Uterus (tissue), 4 donors: Measurements from ENCODE around the gene LCE1A. TPM values are rescaled to one million over a fixed set of nuclear protein-coding genes. Genes with fewer than 3 reads are reported as not detected.

Source experiments
- DNase-seq, 2 donors: peaks; one replicate each; pipeline ENCODE4 v3.0.0-alpha.2; 2019 to 2020
- H3K27ac ChIP-seq, 2 donors: fragments of 200-600 bp; sonication (generic); 1 replicate in 1 of 2; 2 replicates in 1 of 2; pipeline ENCODE4 v1.5.1; 2016 to 2018
- H3K27me3 ChIP-seq, 2 donors: fragments of 200-600 bp; sonication (generic); one replicate each; pipeline ENCODE4 v1.5.1; 2018 to 2019; ENCODE audit warnings: control low read depth in 1 of 2
- H3K36me3 ChIP-seq, 2 donors: fragments of 200-600 bp; sonication (generic); one replicate each; pipeline ENCODE4 v1.5.1; 2019; ENCODE audit warnings: control low read depth in 1 of 2
- H3K4me1 ChIP-seq, 2 donors: fragments of 200-600 bp; sonication (generic); one replicate each; pipeline ENCODE4 v1.5.1; 2018 to 2019; ENCODE audit warnings: control low read depth in 1 of 2
- H3K4me3 ChIP-seq, 2 donors: fragments of 200-600 bp; sonication (generic); 1 replicate in 1 of 2; 2 replicates in 1 of 2; pipeline ENCODE4 v1.5.1; 2018 to 2019; ENCODE audit warnings: mild to moderate bottlenecking in 1 of 2
- H3K9me3 ChIP-seq, 2 donors: fragments of 200-600 bp; sonication (generic); one replicate each; pipeline ENCODE4 v1.5.1; 2019; ENCODE audit warnings: control low read depth in 1 of 2
- POLR2A ChIP-seq, 2 donors: fragments of 450-650 bp; IDR thresholded peaks; one replicate each; pipeline ENCODE4 v1.6.1; 2016; ENCODE audit warnings: antibody characterized with exemption in 2 of 2, mild to moderate bottlenecking in 1 of 2, moderate library complexity in 1 of 2
- intact Hi-C: fragments of 100-400 bp; cut with DNase I; formaldehyde crosslinking; loops from one replicate; pipeline ENCODE4 v1.15.1; 2023; ENCODE audit warnings: low total_unique reads
- total RNA-seq, 4 donors: library from RNA; depleted of rRNA in 3 of 4; stranded (reverse); fragments of >200 nt in 3 of 4; gene quantifications; one replicate each; pipeline versions ENCODE4 v1.1.0 to v1.2.4, GENCODE V29; 2014 to 2023
- TF ChIP-seq, protein P1 (sequence below), 4 experiments: fragments of 200-600 bp in 2 of 4; fragments of 450-650 bp in 2 of 4; sonication (generic) in 2 of 4; IDR thresholded peaks; one replicate each; pipeline ENCODE4 v1.5.1; 2016 to 2019; ENCODE audit warnings: antibody characterized with exemption in 4 of 4, mild to moderate bottlenecking in 2 of 4, moderate library complexity in 1 of 4
- donor health status: DM: yes; HTN: yes; CAD: no.

The LCE1A gene
- total RNA-seq, 4 donors from 2014 or later: not detected

- TF ChIP-seq POLR2A (IDR thresholded peaks at IDR 0.05): no peak
- TF ChIP-seq, protein P1, sequence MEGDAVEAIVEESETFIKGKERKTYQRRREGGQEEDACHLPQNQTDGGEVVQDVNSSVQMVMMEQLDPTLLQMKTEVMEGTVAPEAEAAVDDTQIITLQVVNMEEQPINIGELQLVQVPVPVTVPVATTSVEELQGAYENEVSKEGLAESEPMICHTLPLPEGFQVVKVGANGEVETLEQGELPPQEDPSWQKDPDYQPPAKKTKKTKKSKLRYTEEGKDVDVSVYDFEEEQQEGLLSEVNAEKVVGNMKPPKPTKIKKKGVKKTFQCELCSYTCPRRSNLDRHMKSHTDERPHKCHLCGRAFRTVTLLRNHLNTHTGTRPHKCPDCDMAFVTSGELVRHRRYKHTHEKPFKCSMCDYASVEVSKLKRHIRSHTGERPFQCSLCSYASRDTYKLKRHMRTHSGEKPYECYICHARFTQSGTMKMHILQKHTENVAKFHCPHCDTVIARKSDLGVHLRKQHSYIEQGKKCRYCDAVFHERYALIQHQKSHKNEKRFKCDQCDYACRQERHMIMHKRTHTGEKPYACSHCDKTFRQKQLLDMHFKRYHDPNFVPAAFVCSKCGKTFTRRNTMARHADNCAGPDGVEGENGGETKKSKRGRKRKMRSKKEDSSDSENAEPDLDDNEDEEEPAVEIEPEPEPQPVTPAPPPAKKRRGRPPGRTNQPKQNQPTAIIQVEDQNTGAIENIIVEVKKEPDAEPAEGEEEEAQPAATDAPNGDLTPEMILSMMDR (IDR thresholded peaks at IDR 0.05): no peak
- Histone ChIP-seq H3K27ac (no peak overlapping the region), H3K9me3 (no peaks in the 10 kb centered on the region), H3K36me3 (no peaks in the 10 kb centered on the region), H3K4me1 (no peaks in the 10 kb centered on the region), H3K27me3 (no peaks in the 10 kb centered on the region), H3K4me3 (no peak overlapping the region)
- DNase-seq: no peak
- intact Hi-C loops: no loop called here
Measured at GRCh38 chr1:152866321-152866720, 39.0 kb downstream of the LCE1A start.

DNA sequence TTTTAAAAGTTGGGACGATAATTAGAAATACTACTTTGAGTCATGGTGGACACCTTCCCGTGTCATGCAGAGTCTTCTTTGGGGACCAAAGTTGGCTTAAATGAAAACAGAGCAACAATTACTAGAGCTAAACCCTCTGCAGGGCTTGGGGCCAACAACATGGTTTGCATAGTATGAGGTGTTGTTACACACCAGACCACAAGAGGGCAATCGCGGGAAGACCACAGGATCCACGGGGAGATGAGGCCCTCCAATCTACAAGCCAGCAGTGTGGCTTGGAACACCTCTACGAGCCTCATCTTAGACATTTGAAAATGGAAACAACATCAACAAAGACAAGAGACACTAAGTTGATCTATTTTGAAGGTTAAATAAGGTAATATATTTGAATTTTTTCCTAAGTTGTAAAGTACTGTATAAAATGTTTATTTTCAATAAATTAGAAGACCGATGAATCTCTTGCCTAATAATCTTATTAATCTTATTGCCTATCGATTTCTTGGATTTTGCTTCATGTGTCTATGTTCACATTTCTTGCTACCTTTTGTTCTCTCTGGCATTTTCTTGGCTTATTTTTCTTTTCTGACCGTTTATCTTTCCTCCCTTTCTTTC, 42.6 kb downstream of the LCE1A start:
- intact Hi-C loops: no loop called here
- TF ChIP-seq POLR2A (IDR thresholded peaks at IDR 0.05): no peak
- TF ChIP-seq, protein P1 (IDR thresholded peaks at IDR 0.05): peak; percentile 13 to 33 (median 26)
- Histone ChIP-seq H3K9me3 (no peaks in the 10 kb centered on the region), H3K4me1 (no peaks in the 10 kb centered on the region), H3K36me3 (no peaks in the 10 kb centered on the region), H3K4me3 (no peak overlapping the region), H3K27ac (no peak overlapping the region), H3K27me3 (no peaks in the 10 kb centered on the region)
- DNase-seq: peak in 1 of 2 donors; percentile 17

GRCh38 chr1:152870831-152871730, 43.8 kb downstream of the LCE1A start:
- Histone ChIP-seq H3K36me3 (no peaks in the 10 kb centered on the region), H3K4me3 (no peak overlapping the region), H3K4me1 (no peaks in the 10 kb centered on the region), H3K27ac (no peak overlapping the region), H3K9me3 (no peaks in the 10 kb centered on the region), H3K27me3 (no peaks in the 10 kb centered on the region)
- TF ChIP-seq POLR2A (IDR thresholded peaks at IDR 0.05): no peak
- TF ChIP-seq, protein P1 (IDR thresholded peaks at IDR 0.05): no peak
- no peak for DNase-seq
- intact Hi-C loops: no loop called here

- Histone ChIP-seq H3K9me3 (no peaks in the 10 kb centered on the region), H3K27ac (no peak overlapping the region), H3K4me3 (no peak overlapping the region), H3K36me3 (no peaks in the 10 kb centered on the region), H3K4me1 (no peaks in the 10 kb centered on the region), H3K27me3 (no peaks in the 10 kb centered on the region)
- TF ChIP-seq, protein P1 (IDR thresholded peaks at IDR 0.05): no peak
- no peak for TF ChIP-seq POLR2A (IDR thresholded peaks at IDR 0.05)
- intact Hi-C loops: no loop called here
- DNase-seq: no peak
Measured at GRCh38 chr1:152871731-152872126, 44.5 kb downstream of the LCE1A start.

DNA sequence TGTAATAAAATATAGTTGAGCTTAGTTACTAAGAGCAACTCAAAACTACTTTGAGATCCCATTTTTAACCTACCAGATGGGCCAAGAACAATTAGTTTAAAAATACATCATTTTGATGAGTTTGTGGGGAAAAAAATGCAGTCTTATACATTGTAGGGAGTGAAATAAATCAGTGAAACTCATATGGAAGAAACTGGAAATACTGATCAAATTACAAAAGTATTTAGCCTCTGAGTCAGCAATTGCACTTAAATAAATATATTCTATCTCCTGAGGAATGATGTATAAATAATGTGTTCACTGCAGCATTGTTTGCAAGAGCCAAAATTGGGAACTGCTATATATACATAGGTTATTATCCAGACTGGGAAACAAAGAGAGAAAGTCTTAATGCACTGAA, 46.2 kb downstream of the LCE1A start:
- Histone ChIP-seq H3K4me1 (no peaks in the 10 kb centered on the region), H3K27me3 (no peaks in the 10 kb centered on the region), H3K27ac (no peak overlapping the region), H3K9me3 (no peaks in the 10 kb centered on the region), H3K36me3 (no peaks in the 10 kb centered on the region), H3K4me3 (no peak overlapping the region)
- intact Hi-C loops: no loop called here
- TF ChIP-seq POLR2A (IDR thresholded peaks at IDR 0.05): no peak
- TF ChIP-seq, protein P1 (IDR thresholded peaks at IDR 0.05): no peak
- DNase-seq: no peak
